GM06990 (cell line): ENCODE measurements around the gene CDC20.

ENCODE experiments used
- DNase-seq: peaks from one replicate; pipeline ENCODE4 v3.0.0-alpha.2; 2011; ENCODE audit not compliant: insufficient read length; ENCODE audit errors: extremely low read depth
- H3K27me3 ChIP-seq: replicated peaks from 2 replicates; pipeline ENCODE4 v1.6.0; 2011; ENCODE audit warnings: low read length; ENCODE audit not compliant: control insufficient read depth, insufficient read depth
- H3K36me3 ChIP-seq: 2 replicates; pipeline ENCODE4 v1.5.1; 2011; ENCODE audit warnings: low read length; ENCODE audit not compliant: control insufficient read depth, insufficient read depth
- H3K4me3 ChIP-seq: replicated peaks from 2 replicates; pipeline ENCODE4 v1.5.1; 2011; ENCODE audit warnings: low read depth, mild to moderate bottlenecking, control low read depth, low read length
- TF ChIP-seq, protein P1 (sequence below): IDR thresholded peaks from 2 replicates; pipeline ENCODE4 v1.5.1; 2011; ENCODE audit warnings: low read length, control low read depth, mild to moderate bottlenecking, inconsistent platforms; ENCODE audit not compliant: insufficient read depth, poor library complexity, severe bottlenecking

The CDC20 gene

DNA sequence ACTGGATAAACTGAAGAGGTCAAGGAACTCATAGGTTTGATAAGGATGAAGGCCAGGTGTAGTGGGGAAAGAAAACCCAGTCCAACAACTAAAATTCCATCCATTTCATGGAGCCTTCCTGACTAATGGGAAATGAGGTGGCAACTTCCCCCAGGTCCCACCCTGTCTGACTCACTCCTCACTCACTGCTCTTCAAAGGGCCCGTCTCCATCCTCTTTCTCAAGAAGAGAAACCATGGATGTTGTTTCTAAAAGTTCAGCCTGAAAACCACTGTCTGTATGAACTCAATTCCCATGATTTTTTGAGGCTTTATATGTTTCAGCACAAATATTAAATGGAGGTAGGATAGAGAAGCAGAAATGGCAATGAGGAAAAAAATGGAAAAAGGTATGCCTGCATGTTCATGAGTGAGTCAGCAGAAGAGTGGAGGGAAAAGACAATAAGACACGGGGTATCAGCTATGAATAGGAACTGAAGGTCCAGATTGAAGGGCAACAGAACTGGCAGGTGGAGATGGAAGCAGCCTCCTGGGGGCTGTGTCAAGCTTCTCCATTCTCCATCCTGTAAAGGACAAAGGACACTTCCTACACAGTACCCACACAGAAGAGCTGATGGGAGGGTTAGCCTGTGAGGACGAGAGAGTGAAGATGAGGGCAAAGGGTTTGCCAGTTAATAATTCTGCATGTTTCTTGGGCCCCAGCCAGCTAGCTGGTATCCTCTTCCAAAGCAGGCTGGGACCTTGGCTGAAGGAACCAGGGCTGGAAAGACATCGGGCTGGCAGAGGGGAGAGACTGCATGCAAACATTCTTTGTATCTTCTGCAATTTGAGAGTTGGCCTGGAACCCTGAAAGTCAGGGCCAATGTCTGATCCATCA lies 14.5 kb downstream of the CDC20 start:
- Histone ChIP-seq H3K36me3 (no peaks in the 10 kb centered on the region; the same call in 1 of the 2 replicates), H3K27me3 (no peaks in the 10 kb centered on the region), H3K4me3 (no peak overlapping the region)
- no peak for DNase-seq
- TF ChIP-seq, protein P1, sequence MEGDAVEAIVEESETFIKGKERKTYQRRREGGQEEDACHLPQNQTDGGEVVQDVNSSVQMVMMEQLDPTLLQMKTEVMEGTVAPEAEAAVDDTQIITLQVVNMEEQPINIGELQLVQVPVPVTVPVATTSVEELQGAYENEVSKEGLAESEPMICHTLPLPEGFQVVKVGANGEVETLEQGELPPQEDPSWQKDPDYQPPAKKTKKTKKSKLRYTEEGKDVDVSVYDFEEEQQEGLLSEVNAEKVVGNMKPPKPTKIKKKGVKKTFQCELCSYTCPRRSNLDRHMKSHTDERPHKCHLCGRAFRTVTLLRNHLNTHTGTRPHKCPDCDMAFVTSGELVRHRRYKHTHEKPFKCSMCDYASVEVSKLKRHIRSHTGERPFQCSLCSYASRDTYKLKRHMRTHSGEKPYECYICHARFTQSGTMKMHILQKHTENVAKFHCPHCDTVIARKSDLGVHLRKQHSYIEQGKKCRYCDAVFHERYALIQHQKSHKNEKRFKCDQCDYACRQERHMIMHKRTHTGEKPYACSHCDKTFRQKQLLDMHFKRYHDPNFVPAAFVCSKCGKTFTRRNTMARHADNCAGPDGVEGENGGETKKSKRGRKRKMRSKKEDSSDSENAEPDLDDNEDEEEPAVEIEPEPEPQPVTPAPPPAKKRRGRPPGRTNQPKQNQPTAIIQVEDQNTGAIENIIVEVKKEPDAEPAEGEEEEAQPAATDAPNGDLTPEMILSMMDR: no peak

DNA sequence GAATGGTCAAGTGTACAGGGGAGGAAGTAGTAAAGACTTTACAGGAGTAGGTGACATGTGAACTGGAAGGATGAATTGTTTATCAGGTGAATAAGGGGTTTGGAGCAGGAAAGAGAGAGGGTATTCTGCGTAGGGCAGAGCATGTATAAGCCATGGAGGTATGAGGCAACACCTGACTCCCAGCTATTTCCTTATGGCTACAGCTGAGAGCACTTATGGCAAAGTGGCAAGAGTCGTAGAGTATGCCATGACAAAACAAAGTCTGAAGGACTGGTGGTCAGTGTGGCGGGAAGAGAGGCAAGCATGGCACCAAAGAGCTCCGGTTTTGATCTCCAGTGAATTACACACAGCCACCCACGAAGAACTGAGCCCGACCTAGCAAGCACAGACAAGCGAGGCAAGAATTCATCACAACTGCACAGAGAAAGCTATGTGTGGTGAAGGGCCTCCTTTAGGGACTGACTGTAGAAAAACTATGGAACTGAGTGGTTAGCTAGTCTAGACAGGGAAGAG lies 18.0 kb downstream of the CDC20 start:
- DNase-seq: no peak
- Histone ChIP-seq H3K36me3 (no peaks in the 10 kb centered on the region; the same call in none of the 2 replicates), H3K4me3 (no peak overlapping the region), H3K27me3 (no peaks in the 10 kb centered on the region)
- TF ChIP-seq, protein P1: no peak

DNA sequence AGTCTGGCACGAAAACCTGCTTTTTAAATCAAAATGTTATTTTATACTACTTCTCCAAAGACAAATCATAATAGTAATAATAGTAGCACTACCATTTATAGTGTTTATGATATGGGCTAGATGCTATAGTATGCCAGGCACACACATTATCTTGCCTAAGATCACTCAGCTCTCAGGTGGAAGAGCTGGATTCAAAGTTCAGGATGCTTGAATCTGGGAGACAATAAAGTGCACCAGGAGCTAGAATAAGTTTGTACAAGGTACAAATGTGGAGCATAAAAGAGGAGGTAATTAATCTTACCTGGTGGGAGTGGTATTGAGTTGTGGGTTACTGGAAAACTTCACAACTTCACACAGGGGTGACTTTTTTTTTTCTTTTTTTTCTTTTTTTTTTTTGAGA lies 19.1 kb downstream of the CDC20 start:
- DNase-seq: no peak
- Histone ChIP-seq H3K36me3 (peaks cover 2% of the 10 kb centered on the region), H3K4me3 (no peak overlapping the region), H3K27me3 (no peaks in the 10 kb centered on the region)
- TF ChIP-seq, protein P1: no peak

DNA sequence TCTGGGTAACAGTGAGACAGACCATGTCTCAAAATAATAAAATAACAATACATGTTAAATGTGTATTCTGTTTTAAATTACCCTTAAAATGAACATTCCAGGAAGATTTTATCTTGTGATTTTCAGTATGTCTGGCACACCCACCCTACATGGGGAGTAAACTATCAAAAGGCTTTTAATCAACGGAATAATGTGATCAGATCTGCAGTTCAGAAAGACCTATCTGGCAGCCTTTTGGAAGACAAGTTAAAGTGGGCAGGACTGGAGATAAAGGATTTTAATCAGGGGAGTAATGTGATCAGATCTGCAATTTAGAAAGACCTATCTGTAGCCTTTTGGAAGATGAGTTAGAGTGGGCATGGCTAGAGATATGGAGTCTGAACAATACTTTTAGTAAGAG lies 20.7 kb downstream of the CDC20 start:
- TF ChIP-seq, protein P1: no peak
- DNase-seq: no peak
- Histone ChIP-seq H3K4me3 (no peak overlapping the region), H3K36me3 (peaks cover 8% of the 10 kb centered on the region), H3K27me3 (no peaks in the 10 kb centered on the region)

DNA sequence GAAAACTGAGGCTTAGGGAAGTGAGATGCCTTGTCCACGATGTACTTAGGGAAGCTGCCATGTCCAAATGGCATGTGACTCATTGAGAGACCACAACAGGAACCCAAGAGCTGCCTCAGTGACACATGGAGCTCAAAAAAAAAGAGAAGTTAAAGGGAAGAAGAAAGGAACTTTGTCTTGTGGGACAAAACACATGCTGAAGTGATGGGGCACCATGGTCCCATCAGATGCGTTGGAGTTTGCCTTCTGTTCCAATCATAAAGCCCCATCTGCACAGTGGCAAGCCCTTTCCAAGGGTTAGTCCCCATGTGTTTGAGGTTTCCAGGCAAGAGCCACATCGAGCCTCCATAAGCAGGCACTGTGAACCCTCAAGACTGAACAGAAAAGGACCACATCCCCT lies 22.8 kb downstream of the CDC20 start:
- DNase-seq: no peak
- no peak overlapping the region for H3K4me3 ChIP-seq
- H3K27me3 ChIP-seq: no peaks in the 10 kb centered on the region
- H3K36me3 ChIP-seq: peaks cover 16% of the 10 kb centered on the region
- TF ChIP-seq, protein P1: no peak
